Panc1 (cell line): ENCODE results near the gene UMAD1. TPM values are rescaled to one million over a fixed set of nuclear protein-coding genes. Genes with fewer than 3 reads are reported as not detected.

Experiments
- ATAC-seq: fragments of 200-7000 bp; cut with Tn5 transposase; 2 replicates; pipeline ENCODE4 v1.9.1; 2020; ENCODE audit warnings: mild to moderate bottlenecking, moderate library complexity
- BruUV-seq: library from RNA; stranded (reverse); fragments of 400-500 nt; replicated peaks from 2 replicates; lab custom pipeline; 2021; lab: Mats Ljungman, UMichigan
- CTCF ChIA-PET: fragments of 300-600 bp; sonication (Branson Sonifier 250); formaldehyde crosslinking; loops from one replicate; lab custom pipeline; 2022; ENCODE audit warnings: antibody characterized with exemption; lab: Charles Lee
- POLR2A ChIA-PET: fragments of 300-600 bp; sonication (Branson Sonifier 250); formaldehyde crosslinking; loops from one replicate; lab custom pipeline; 2022; ENCODE audit warnings: antibody characterized with exemption; lab: Charles Lee
- DNase-seq: peaks from one replicate; pipeline ENCODE4 v3.0.0-alpha.2; 2010; ENCODE audit warnings: low read depth, low spot score
- H3K27ac ChIP-seq: 2 replicates; pipeline ENCODE4 v1.5.1; 2011; ENCODE audit warnings: mild to moderate bottlenecking, low read length, inconsistent platforms
- H3K27me3 ChIP-seq: fragments of 200-500 bp; sonication (Bioruptor generic); 2 replicates; pipeline ENCODE4 v1.6.0; 2014; ENCODE audit warnings: low read length, inconsistent platforms; ENCODE audit not compliant: control insufficient read depth, insufficient read depth
- H3K36me3 ChIP-seq: fragments of 200-500 bp; sonication (Bioruptor generic); 2 replicates; pipeline ENCODE4 v1.5.1; 2014; ENCODE audit warnings: inconsistent platforms, mild to moderate bottlenecking, low read length, moderate library complexity; ENCODE audit not compliant: control insufficient read depth, insufficient read depth
- H3K4me1 ChIP-seq: 2 replicates; pipeline ENCODE4 v1.5.1; 2011; ENCODE audit warnings: inconsistent platforms, mild to moderate bottlenecking, low read length, moderate library complexity; ENCODE audit not compliant: control insufficient read depth, insufficient read depth
- H3K4me3 ChIP-seq, 2 experiments: 2 replicates each; pipeline ENCODE4 v1.5.1; 2011 to 2012; ENCODE audit warnings: low read depth in 2 of 2, low read length in 2 of 2, mild to moderate bottlenecking in 2 of 2, inconsistent platforms in 1 of 2, moderate library complexity in 1 of 2
- H3K9me3 ChIP-seq: fragments of 200-500 bp; sonication (Bioruptor generic); 2 replicates; pipeline ENCODE4 v1.5.1; 2014; ENCODE audit warnings: low read depth, mild to moderate bottlenecking, inconsistent platforms, low read length, moderate library complexity; ENCODE audit not compliant: control insufficient read depth, insufficient read depth
- CTCF ChIP-seq: fragments of 450-650 bp; IDR thresholded peaks from 2 replicates; pipeline ENCODE4 v1.5.1; 2017; ENCODE audit warnings: mild to moderate bottlenecking
- POLR2AphosphoS5 ChIP-seq: IDR thresholded peaks from 2 replicates; pipeline ENCODE4 v1.6.1; 2012; ENCODE audit warnings: mild to moderate bottlenecking, low read depth, low read length, moderate library complexity
- REST ChIP-seq, 2 experiments: IDR thresholded peaks; 2 replicates each; pipeline ENCODE4 v1.6.1; 2011 to 2012; ENCODE audit warnings: low read depth in 2 of 2, control low read depth in 1 of 2, low read length in 1 of 2, mild to moderate bottlenecking in 1 of 2, moderate library complexity in 1 of 2; ENCODE audit not compliant: insufficient read depth in 1 of 2
- SIN3A ChIP-seq: IDR thresholded peaks from 2 replicates; pipeline ENCODE4 v1.6.1; 2012; ENCODE audit warnings: low read depth, mild to moderate bottlenecking, low read length, moderate library complexity, borderline replicate concordance; ENCODE audit not compliant: insufficient read depth
- TCF7L2 ChIP-seq: IDR thresholded peaks from 2 replicates; pipeline ENCODE4 v1.6.1; 2011; ENCODE audit warnings: mild to moderate bottlenecking, low read depth, low read length, inconsistent platforms
- in situ Hi-C: cut with HindIII; loops from 2 replicates; pipeline ENCODE4 v1.10.0; 2016; ENCODE audit warnings: low sequenced_read_pairs, low pct_unique_long_range_greater_than_20kb
- intact Hi-C: fragments of 100-400 bp; cut with micrococcal nuclease; formaldehyde crosslinking; loops from one replicate; pipeline ENCODE4 v1.10.0; 2022; ENCODE audit not compliant: unreplicated experiment
- total RNA-seq: library from RNA; stranded (reverse); gene quantifications from one replicate; pipeline ENCODE4 v1.2.1, GENCODE V29; 2021; ENCODE audit not compliant: unreplicated experiment

Gene UMAD1
- total RNA-seq, 1 experiment from 2014 or later, result 19.9 TPM

- TF ChIP-seq CTCF (no peak), POLR2AphosphoS5 (no peak), SIN3A (no peak), TCF7L2 (no peak), REST (IDR thresholded peaks at IDR 0.05; ENCODE audit: insufficient read depth in 1 of 2, low read depth in 2 of 2, low read length in 1 of 2) (no peak)
- no peaks in the 10 kb centered on the region for H3K9me3 ChIP-seq
- H3K27ac ChIP-seq, result no peak overlapping the region
- no peaks in the 10 kb centered on the region; the same call in 1 of the 2 replicates for H3K27me3 ChIP-seq
- intact Hi-C loops, result no loop called here
- POLR2A ChIA-PET, result no interaction called here
- no TSS peak for BruUV-seq
- no peak overlapping the region for H3K4me3 ChIP-seq
- ATAC-seq, result no peak
- H3K36me3 ChIP-seq, result no peaks in the 10 kb centered on the region
- H3K4me1 ChIP-seq, result no peaks in the 10 kb centered on the region
- CTCF ChIA-PET, result no interaction called here
- in situ Hi-C loops, result no loop called here
- DNase-seq, result no peak
These were observed 19.8 kb upstream of the UMAD1 start for GRCh38 chr7:7620644-7621210.

- Histone ChIP-seq H3K36me3 (no peaks in the 10 kb centered on the region), H3K4me1 (no peaks in the 10 kb centered on the region), H3K4me3 (no peak overlapping the region), H3K27ac (no peak overlapping the region), H3K9me3 (no peaks in the 10 kb centered on the region), H3K27me3 (no peaks in the 10 kb centered on the region)
- ChIA-PET POLR2A (no interaction called here), CTCF (no interaction called here)
- intact Hi-C loops, result no loop called here
- ATAC-seq (no peak), DNase-seq (no peak)
- TF ChIP-seq CTCF (no peak), TCF7L2 (no peak)
- BruUV-seq, result no TSS peak
- in situ Hi-C loops, result no loop called here
These were observed 12.1 kb upstream of the UMAD1 start for GRCh38 chr7:7628476-7628875.
